A673 (cell line): ENCODE results near the gene LTBR. TPM values are rescaled to one million over a fixed set of nuclear protein-coding genes. Genes with fewer than 3 reads are reported as not detected.

ENCODE experiments used
- BruUV-seq: library from RNA; stranded (reverse); fragments of 400-500 nt; replicated peaks from 2 replicates; lab custom pipeline; 2021; lab: Mats Ljungman, UMichigan
- CTCF ChIA-PET: fragments of 300-600 bp; sonication (Branson Sonifier 250); formaldehyde crosslinking; loops from one replicate; lab custom pipeline; 2022; ENCODE audit warnings: antibody characterized with exemption; lab: Charles Lee
- POLR2A ChIA-PET: fragments of 300-600 bp; sonication (Branson Sonifier 250); formaldehyde crosslinking; loops from one replicate; lab custom pipeline; 2022; ENCODE audit warnings: antibody characterized with exemption; ENCODE audit not compliant: low non-redundant PET; lab: Charles Lee
- DNase-seq: peaks from one replicate; pipeline ENCODE4 v3.0.0-alpha.2; 2015; ENCODE audit warnings: low spot score
- H3K27ac ChIP-seq: fragments of 200-600 bp; sonication (generic); 2 replicates; pipeline ENCODE4 v1.5.1; 2016; ENCODE audit warnings: mixed run types, low read depth, mild to moderate bottlenecking, mixed read lengths, antibody characterized with exemption, low read length; ENCODE audit not compliant: poor library complexity, severe bottlenecking
- H3K27me3 ChIP-seq: fragments of 200-600 bp; sonication (generic); replicated peaks from 2 replicates; pipeline ENCODE4 v1.6.1; 2017; ENCODE audit warnings: mixed run types, low read depth, mild to moderate bottlenecking, mixed read lengths, antibody characterized with exemption, low read length; ENCODE audit not compliant: insufficient read depth, poor library complexity
- H3K36me3 ChIP-seq: fragments of 200-600 bp; sonication (generic); 2 replicates; pipeline ENCODE4 v1.6.1; 2016; ENCODE audit warnings: mixed run types, mild to moderate bottlenecking, mixed read lengths, antibody characterized with exemption, low read length; ENCODE audit not compliant: insufficient read depth, poor library complexity, severe bottlenecking
- H3K4me1 ChIP-seq: fragments of 200-600 bp; sonication (generic); 2 replicates; pipeline ENCODE4 v1.6.1; 2017; ENCODE audit warnings: mixed run types, mild to moderate bottlenecking, mixed read lengths, antibody characterized with exemption, low read length; ENCODE audit not compliant: insufficient read depth, poor library complexity, severe bottlenecking
- H3K4me3 ChIP-seq: fragments of 200-600 bp; sonication (generic); 2 replicates; pipeline ENCODE4 v1.5.1; 2016; ENCODE audit warnings: low read depth, mixed run types, mild to moderate bottlenecking, mixed read lengths, low read length; ENCODE audit not compliant: poor library complexity, severe bottlenecking
- H3K9me3 ChIP-seq: fragments of 200-600 bp; sonication (generic); 2 replicates; pipeline ENCODE4 v1.6.1; 2016; ENCODE audit warnings: mixed run types, low read depth, mild to moderate bottlenecking, mixed read lengths, antibody characterized with exemption, low read length; ENCODE audit not compliant: poor library complexity, severe bottlenecking
- EZH2 ChIP-seq: fragments of 200-600 bp; sonication (generic); IDR thresholded peaks from 2 replicates; pipeline ENCODE4 v1.6.1; 2017; ENCODE audit warnings: borderline replicate concordance, low read depth, mild to moderate bottlenecking, mixed read lengths, antibody characterized with exemption, low read length; ENCODE audit not compliant: poor library complexity, severe bottlenecking
- intact Hi-C: fragments of 100-400 bp; cut with micrococcal nuclease; formaldehyde crosslinking; loops from one replicate; pipeline ENCODE4 v1.10.0; 2022; ENCODE audit not compliant: unreplicated experiment
- total RNA-seq: library from RNA; stranded (reverse); gene quantifications from 2 replicates; pipeline ENCODE4 v1.2.3, GENCODE V29; 2021
- TF ChIP-seq, protein P1 (sequence below): fragments of 300-800, 200-600 bp; sonication (generic); conservative IDR thresholded peaks from 2 replicates; pipeline ENCODE4 v1.5.1; 2017; ENCODE audit warnings: low read depth, mild to moderate bottlenecking, antibody characterized with exemption, low read length, moderate library complexity, mixed read lengths

Gene LTBR
- total RNA-seq, 1 experiment from 2014 or later, result 27.5 TPM

- intact Hi-C loops, result no loop called here
- DNase-seq, result no peak
- TF ChIP-seq, protein P1, sequence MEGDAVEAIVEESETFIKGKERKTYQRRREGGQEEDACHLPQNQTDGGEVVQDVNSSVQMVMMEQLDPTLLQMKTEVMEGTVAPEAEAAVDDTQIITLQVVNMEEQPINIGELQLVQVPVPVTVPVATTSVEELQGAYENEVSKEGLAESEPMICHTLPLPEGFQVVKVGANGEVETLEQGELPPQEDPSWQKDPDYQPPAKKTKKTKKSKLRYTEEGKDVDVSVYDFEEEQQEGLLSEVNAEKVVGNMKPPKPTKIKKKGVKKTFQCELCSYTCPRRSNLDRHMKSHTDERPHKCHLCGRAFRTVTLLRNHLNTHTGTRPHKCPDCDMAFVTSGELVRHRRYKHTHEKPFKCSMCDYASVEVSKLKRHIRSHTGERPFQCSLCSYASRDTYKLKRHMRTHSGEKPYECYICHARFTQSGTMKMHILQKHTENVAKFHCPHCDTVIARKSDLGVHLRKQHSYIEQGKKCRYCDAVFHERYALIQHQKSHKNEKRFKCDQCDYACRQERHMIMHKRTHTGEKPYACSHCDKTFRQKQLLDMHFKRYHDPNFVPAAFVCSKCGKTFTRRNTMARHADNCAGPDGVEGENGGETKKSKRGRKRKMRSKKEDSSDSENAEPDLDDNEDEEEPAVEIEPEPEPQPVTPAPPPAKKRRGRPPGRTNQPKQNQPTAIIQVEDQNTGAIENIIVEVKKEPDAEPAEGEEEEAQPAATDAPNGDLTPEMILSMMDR, result no peak
- TF ChIP-seq EZH2, result no peak
- ChIA-PET POLR2A (interaction anchor here (0.6 kb wide), 2 partner anchors 53 to 430 kb away, joined by 4 to 6 read pairs; no protein-coding TSS in a partner anchor), CTCF (no interaction called here)
- Histone ChIP-seq H3K4me1 (peaks cover 61% of the 10 kb centered on the region), H3K9me3 (no peaks in the 10 kb centered on the region), H3K27ac (peak overlapping the region; percentile 94), H3K36me3 (peaks cover 11% of the 10 kb centered on the region), H3K4me3 (peak overlapping the region; percentile 88), H3K27me3 (no peaks in the 10 kb centered on the region)
- no TSS peak for BruUV-seq
Measured at GRCh38 chr12:6338955-6339354, 45.0 kb upstream of the LTBR start.

- CTCF ChIA-PET, result interaction anchor here (0.6 to 1.0 kb wide), 2 partner anchors 19 to 230 kb away, joined by 3 to 4 read pairs; no protein-coding TSS in a partner anchor
- TF ChIP-seq EZH2, result no peak
- TF ChIP-seq, protein P1, result no peak
- no peaks in the 10 kb centered on the region for H3K9me3 ChIP-seq
- no peaks in the 10 kb centered on the region for H3K27me3 ChIP-seq
- peak overlapping the region; percentile 88 for H3K4me3 ChIP-seq
- H3K36me3 ChIP-seq, result peaks cover under 1% of the 10 kb centered on the region
- POLR2A ChIA-PET, result no interaction called here
- no TSS peak for BruUV-seq
- H3K4me1 ChIP-seq, result peaks cover 55% of the 10 kb centered on the region
- DNase-seq, result no peak
- intact Hi-C loops, result no loop called here
- peak overlapping the region; percentile 94 for H3K27ac ChIP-seq
Measured at GRCh38 chr12:6340032-6340638, 43.8 kb upstream of the LTBR start.

GRCh38 chr12:6340745-6341416 lies 43.1 kb upstream of the LTBR start:
- Histone ChIP-seq H3K27me3 (no peaks in the 10 kb centered on the region), H3K4me3 (peak overlapping the region; percentile 88), H3K27ac (peak overlapping the region; percentile 94), H3K36me3 (no peaks in the 10 kb centered on the region), H3K9me3 (no peaks in the 10 kb centered on the region), H3K4me1 (peaks cover 48% of the 10 kb centered on the region)
- ChIA-PET CTCF (interaction anchor here (0.6 to 1.0 kb wide), 2 partner anchors 20 to 229 kb away, joined by 3 to 4 read pairs; no protein-coding TSS in a partner anchor), POLR2A (no interaction called here)
- BruUV-seq, result TSS peak; percentile 51
- TF ChIP-seq, protein P1, result no peak
- no peak for TF ChIP-seq EZH2
- intact Hi-C loops, result no loop called here
- DNase-seq, result no peak
